Measurements from ENCODE around the gene HIP1.
"Not testable (repeated sequence)": the region's sequence is repeated elsewhere in the genome, so short reads cannot be mapped to it uniquely, and the experiment has no call there.

Gene HIP1

GRCh38 chr7:75533926-75534325 is 204.8 kb downstream of the HIP1 start:
- Histone ChIP-seq H3K27me3 (ENCODE audit: insufficient read depth, low read length) (no peaks in the 10 kb centered on the region), H3K9me3 (ENCODE audit: low read length) (no peaks in the 10 kb centered on the region), H3K4me3 (ENCODE audit: low read length) (no peak overlapping the region), H3K4me1 (ENCODE audit: insufficient read depth, low read length) (no peaks in the 10 kb centered on the region), H3K36me3 (ENCODE audit: insufficient read depth, low read length) (peaks cover 38% of the 10 kb centered on the region), H2AFZ (ENCODE audit: low read depth, low read length) (no peak overlapping the region)

- H3K36me3 ChIP-seq (ENCODE audit: insufficient read depth, low read length) = peaks cover 28% of the 10 kb centered on the region
- H2AFZ ChIP-seq (ENCODE audit: low read depth, low read length) = no peak overlapping the region
- no peak overlapping the region for H3K4me3 ChIP-seq (ENCODE audit: low read length)
- H3K9me3 ChIP-seq (ENCODE audit: low read length) = no peaks in the 10 kb centered on the region
- no peaks in the 10 kb centered on the region for H3K4me1 ChIP-seq (ENCODE audit: insufficient read depth, low read length)
- H3K27me3 ChIP-seq (ENCODE audit: insufficient read depth, low read length) = no peaks in the 10 kb centered on the region
These were observed 206.1 kb downstream of the HIP1 start for GRCh38 chr7:75532639-75533038.

- Histone ChIP-seq H2AFZ (ENCODE audit: low read depth, low read length) (no peak overlapping the region), H3K4me1 (ENCODE audit: insufficient read depth, low read length) (peaks cover 3% of the 10 kb centered on the region), H3K4me3 (ENCODE audit: low read length) (no peak overlapping the region), H3K27me3 (ENCODE audit: insufficient read depth, low read length) (no peaks in the 10 kb centered on the region), H3K36me3 (ENCODE audit: insufficient read depth, low read length) (peaks cover 16% of the 10 kb centered on the region), H3K9me3 (ENCODE audit: low read length) (no peaks in the 10 kb centered on the region)
These were observed 207.4 kb downstream of the HIP1 start for GRCh38 chr7:75531359-75531821.

- peaks cover 27% of the 10 kb centered on the region for H3K36me3 ChIP-seq (ENCODE audit: insufficient read depth, low read length)
- H3K9me3 ChIP-seq (ENCODE audit: low read length); H3K4me1 ChIP-seq (ENCODE audit: insufficient read depth, low read length); H3K27me3 ChIP-seq (ENCODE audit: insufficient read depth, low read length): not testable (repeated sequence)
- peak overlapping the region; percentile 49 for H2AFZ ChIP-seq (ENCODE audit: low read depth, low read length)
- H3K4me3 ChIP-seq (ENCODE audit: low read length) = peak overlapping the region; percentile 96
These were observed 211.5 kb downstream of the HIP1 start for GRCh38 chr7:75527224-75527722.

GRCh38 chr7:75521727-75522126 is 217.0 kb downstream of the HIP1 start:
- peaks cover 30% of the 10 kb centered on the region for H3K36me3 ChIP-seq (ENCODE audit: insufficient read depth, low read length)
- not testable (repeated sequence) for H3K4me1 ChIP-seq (ENCODE audit: insufficient read depth, low read length); H3K4me3 ChIP-seq (ENCODE audit: low read length); H2AFZ ChIP-seq (ENCODE audit: low read depth, low read length); H3K27me3 ChIP-seq (ENCODE audit: insufficient read depth, low read length); H3K9me3 ChIP-seq (ENCODE audit: low read length)

- H3K36me3 ChIP-seq (ENCODE audit: insufficient read depth, low read length) = peaks cover 18% of the 10 kb centered on the region
These were observed 219.9 kb downstream of the HIP1 start for GRCh38 chr7:75518842-75519241.

GRCh38 chr7:75509033-75509432 is 229.7 kb downstream of the HIP1 start:
- not testable (repeated sequence) for H3K9me3 ChIP-seq (ENCODE audit: low read length); H2AFZ ChIP-seq (ENCODE audit: low read depth, low read length); H3K4me3 ChIP-seq (ENCODE audit: low read length)

More at GRCh38 chr7:75518842-75519241, 219.9 kb downstream of the HIP1 start:
- H3K9me3 ChIP-seq (ENCODE audit: low read length); H2AFZ ChIP-seq (ENCODE audit: low read depth, low read length); H3K27me3 ChIP-seq (ENCODE audit: insufficient read depth, low read length); H3K4me3 ChIP-seq (ENCODE audit: low read length); H3K4me1 ChIP-seq (ENCODE audit: insufficient read depth, low read length): not testable (repeated sequence)

GRCh38 chr7:75492020-75492419 is 246.7 kb downstream of the HIP1 start, which contains the start of gene SPDYE5:
SPDYE5 (plus strand) TSS chr7:75492320; CDS start chr7:75494048, 1,728 bp downstream.
- H3K36me3 ChIP-seq (ENCODE audit: insufficient read depth, low read length); H3K4me3 ChIP-seq (ENCODE audit: low read length); H3K9me3 ChIP-seq (ENCODE audit: low read length); H3K27me3 ChIP-seq (ENCODE audit: insufficient read depth, low read length); H2AFZ ChIP-seq (ENCODE audit: low read depth, low read length); H3K4me1 ChIP-seq (ENCODE audit: insufficient read depth, low read length): not testable (repeated sequence)

More at GRCh38 chr7:75509033-75509432, 229.7 kb downstream of the HIP1 start:
- not testable (repeated sequence) for H3K4me1 ChIP-seq (ENCODE audit: insufficient read depth, low read length); H3K27me3 ChIP-seq (ENCODE audit: insufficient read depth, low read length); H3K36me3 ChIP-seq (ENCODE audit: insufficient read depth, low read length)

- Histone ChIP-seq H2AFZ (ENCODE audit: low read depth, low read length) (peak within 1 kb of the TSS; percentile 12), H3K4me3 (ENCODE audit: low read length) (peak within 1 kb of the TSS; percentile 71)
- H3K9me3 ChIP-seq (ENCODE audit: low read length); H3K27me3 ChIP-seq (ENCODE audit: insufficient read depth, low read length); H3K36me3 ChIP-seq (ENCODE audit: insufficient read depth, low read length); H3K4me1 ChIP-seq (ENCODE audit: insufficient read depth, low read length): not testable (repeated sequence)
These were observed 252.6 kb downstream of the HIP1 start, which contains the start of gene POM121C for GRCh38 chr7:75485979-75486643. POM121C (minus strand) TSS chr7:75486299; CDS start chr7:75441496, 44,803 bp downstream.

GRCh38 chr7:75485355-75485978 is 253.3 kb downstream of the HIP1 start:
- Histone ChIP-seq H3K4me3 (ENCODE audit: low read length) (peak overlapping the region; percentile 71), H2AFZ (ENCODE audit: low read depth, low read length) (peak overlapping the region; percentile 12)
- not testable (repeated sequence) for H3K4me1 ChIP-seq (ENCODE audit: insufficient read depth, low read length); H3K9me3 ChIP-seq (ENCODE audit: low read length); H3K27me3 ChIP-seq (ENCODE audit: insufficient read depth, low read length); H3K36me3 ChIP-seq (ENCODE audit: insufficient read depth, low read length)
